Tibial nerve (tissue), 4 donors: Measurements from ENCODE around the gene AKT3.

Source experiments
- EP300 ChIP-seq, 2 donors: sonication (generic); formaldehyde crosslinking; IDR thresholded peaks; one replicate each; pipeline ENCODE4 v1.6.1; 2017; ENCODE audit warnings: antibody characterized with exemption in 2 of 2, mild to moderate bottlenecking in 1 of 2
- POLR2A ChIP-seq, 2 donors: fragments of 450-650 bp; IDR thresholded peaks; one replicate each; pipeline ENCODE4 v1.6.1; 2017; ENCODE audit warnings: antibody characterized with exemption in 2 of 2, mild to moderate bottlenecking in 2 of 2, moderate library complexity in 2 of 2
- TF ChIP-seq, protein P1 (sequence below), 5 experiments: fragments of 200-600 bp in 3 of 5; fragments of 450-650 bp in 2 of 5; sonication (generic) in 3 of 5; IDR thresholded peaks; one replicate each; pipeline ENCODE4 v1.5.1; 2016 to 2019; ENCODE audit warnings: antibody characterized with exemption in 5 of 5, mild to moderate bottlenecking in 3 of 5, moderate library complexity in 2 of 5

DNA sequence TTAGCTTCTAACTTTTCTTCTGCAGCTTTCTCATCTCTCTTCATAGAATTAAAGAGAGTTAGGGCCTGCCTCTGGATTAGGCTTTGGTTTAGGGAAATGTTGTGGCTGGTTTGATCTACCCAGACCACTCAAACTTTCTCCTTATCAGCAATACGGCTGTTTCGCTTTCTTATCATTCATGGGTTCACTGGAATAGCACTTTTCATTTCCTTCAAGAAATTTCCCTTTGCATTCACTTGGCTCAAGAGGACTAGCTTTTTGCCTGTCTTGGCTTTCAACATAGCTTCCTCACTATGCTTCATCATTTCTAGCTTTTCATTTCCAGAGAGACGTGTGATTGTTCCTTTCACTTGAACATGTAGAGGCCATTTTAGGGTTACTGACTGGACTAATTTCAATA is 59.6 kb downstream of the AKT3 start:
- TF ChIP-seq, protein P1, sequence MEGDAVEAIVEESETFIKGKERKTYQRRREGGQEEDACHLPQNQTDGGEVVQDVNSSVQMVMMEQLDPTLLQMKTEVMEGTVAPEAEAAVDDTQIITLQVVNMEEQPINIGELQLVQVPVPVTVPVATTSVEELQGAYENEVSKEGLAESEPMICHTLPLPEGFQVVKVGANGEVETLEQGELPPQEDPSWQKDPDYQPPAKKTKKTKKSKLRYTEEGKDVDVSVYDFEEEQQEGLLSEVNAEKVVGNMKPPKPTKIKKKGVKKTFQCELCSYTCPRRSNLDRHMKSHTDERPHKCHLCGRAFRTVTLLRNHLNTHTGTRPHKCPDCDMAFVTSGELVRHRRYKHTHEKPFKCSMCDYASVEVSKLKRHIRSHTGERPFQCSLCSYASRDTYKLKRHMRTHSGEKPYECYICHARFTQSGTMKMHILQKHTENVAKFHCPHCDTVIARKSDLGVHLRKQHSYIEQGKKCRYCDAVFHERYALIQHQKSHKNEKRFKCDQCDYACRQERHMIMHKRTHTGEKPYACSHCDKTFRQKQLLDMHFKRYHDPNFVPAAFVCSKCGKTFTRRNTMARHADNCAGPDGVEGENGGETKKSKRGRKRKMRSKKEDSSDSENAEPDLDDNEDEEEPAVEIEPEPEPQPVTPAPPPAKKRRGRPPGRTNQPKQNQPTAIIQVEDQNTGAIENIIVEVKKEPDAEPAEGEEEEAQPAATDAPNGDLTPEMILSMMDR (IDR thresholded peaks at IDR 0.05): no peak
- TF ChIP-seq POLR2A (IDR thresholded peaks at IDR 0.05): no peak
- TF ChIP-seq EP300 (IDR thresholded peaks at IDR 0.05): no peak
